SK-N-MC (cell line): Measurements from ENCODE around the gene SNAP47.

ENCODE experiments used
- DNase-seq: peaks from one replicate; pipeline ENCODE4 v3.0.0-alpha.2; 2011; ENCODE audit warnings: low read depth, low spot score
- H3K27ac ChIP-seq: fragments of 200-600 bp; sonication (generic); 2 replicates; pipeline ENCODE4 v1.5.1; 2016; ENCODE audit warnings: mixed run types
- H3K36me3 ChIP-seq: fragments of 200-600 bp; sonication (generic); 2 replicates; pipeline ENCODE4 v1.6.1; 2017; ENCODE audit warnings: antibody characterized with exemption, low read length, mixed read lengths; ENCODE audit not compliant: insufficient read depth
- H3K4me3 ChIP-seq: fragments of 200-600 bp; sonication (generic); 2 replicates; pipeline ENCODE4 v1.5.1; 2016
- H3K9ac ChIP-seq: fragments of 200-600 bp; sonication (generic); 2 replicates; pipeline ENCODE4 v1.8.0; 2017; ENCODE audit warnings: mixed run types, mixed read lengths; ENCODE audit not compliant: insufficient read length
- H3K9me3 ChIP-seq: fragments of 200-600 bp; sonication (generic); 2 replicates; pipeline ENCODE4 v1.6.1; 2017; ENCODE audit warnings: low read depth, mild to moderate bottlenecking, antibody characterized with exemption, low read length, moderate library complexity, mixed read lengths
- EZH2 ChIP-seq: fragments of 200-600 bp; sonication (generic); IDR thresholded peaks from one replicate; pipeline ENCODE4 v1.6.1; 2017; ENCODE audit warnings: antibody characterized with exemption
- FOXP2 ChIP-seq: optimal IDR thresholded peaks from 2 replicates; pipeline ENCODE3; 2011; ENCODE audit warnings: mild to moderate bottlenecking, moderate library complexity; ENCODE audit not compliant: insufficient read depth; ENCODE audit errors: extremely low read length, control extremely low read depth
- POLR2AphosphoS5 ChIP-seq: IDR thresholded peaks from 2 replicates; pipeline ENCODE4 v1.6.1; 2012; ENCODE audit warnings: mild to moderate bottlenecking, low read depth, low read length, borderline replicate concordance

The SNAP47 gene

DNA sequence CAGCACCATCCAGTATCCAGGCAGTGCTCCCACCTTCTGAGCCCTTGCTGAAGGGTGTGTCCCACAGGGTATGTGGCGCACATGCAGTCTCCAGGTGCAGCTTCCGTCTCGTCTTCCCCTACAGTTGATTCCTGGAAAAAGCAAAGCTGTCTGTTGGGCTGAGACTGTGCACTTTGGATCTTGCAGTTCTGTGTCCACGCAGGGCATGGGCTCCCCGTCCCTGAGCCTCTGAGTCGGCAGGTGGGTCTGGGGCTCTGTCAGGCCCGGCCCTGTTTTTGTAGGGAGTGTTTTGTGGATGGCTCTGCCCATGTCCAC is 32.8 kb downstream of the SNAP47 start:
- H3K4me3 ChIP-seq, result no peak overlapping the region
- H3K9ac ChIP-seq, result no peak overlapping the region
- peaks cover 13% of the 10 kb centered on the region; the same call in 1 of the 2 replicates for H3K36me3 ChIP-seq
- H3K9me3 ChIP-seq, result no peaks in the 10 kb centered on the region
- no peak for TF ChIP-seq POLR2AphosphoS5
- TF ChIP-seq FOXP2, result no peak
- TF ChIP-seq EZH2, result no peak
- H3K27ac ChIP-seq, result no peak overlapping the region
- DNase-seq, result no peak

DNA sequence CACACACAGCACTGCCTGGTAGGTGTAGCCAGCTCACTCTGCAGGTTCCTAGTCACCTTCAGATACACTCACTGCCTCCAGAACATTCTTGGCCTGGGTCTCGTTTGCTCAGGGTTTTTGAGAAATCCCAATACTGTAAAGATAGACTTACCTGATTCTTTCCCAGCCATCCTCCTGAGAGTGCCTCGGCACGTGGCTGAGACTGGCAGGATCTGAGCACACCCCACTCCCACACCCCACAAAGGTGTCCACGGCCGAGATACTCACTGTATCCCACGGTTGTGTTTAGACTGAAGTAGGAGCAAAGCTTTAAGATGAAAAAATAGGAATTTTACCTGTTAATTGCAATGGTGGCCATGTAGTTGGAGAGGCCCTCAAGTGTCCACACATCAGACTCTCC is 33.4 kb downstream of the SNAP47 start:
- TF ChIP-seq FOXP2, result no peak
- no peak for TF ChIP-seq POLR2AphosphoS5
- no peak for TF ChIP-seq EZH2
- Histone ChIP-seq H3K9me3 (no peaks in the 10 kb centered on the region), H3K9ac (no peak overlapping the region), H3K27ac (no peak overlapping the region), H3K4me3 (no peak overlapping the region), H3K36me3 (peaks cover 13% of the 10 kb centered on the region; the same call in 1 of the 2 replicates)
- no peak for DNase-seq

DNA sequence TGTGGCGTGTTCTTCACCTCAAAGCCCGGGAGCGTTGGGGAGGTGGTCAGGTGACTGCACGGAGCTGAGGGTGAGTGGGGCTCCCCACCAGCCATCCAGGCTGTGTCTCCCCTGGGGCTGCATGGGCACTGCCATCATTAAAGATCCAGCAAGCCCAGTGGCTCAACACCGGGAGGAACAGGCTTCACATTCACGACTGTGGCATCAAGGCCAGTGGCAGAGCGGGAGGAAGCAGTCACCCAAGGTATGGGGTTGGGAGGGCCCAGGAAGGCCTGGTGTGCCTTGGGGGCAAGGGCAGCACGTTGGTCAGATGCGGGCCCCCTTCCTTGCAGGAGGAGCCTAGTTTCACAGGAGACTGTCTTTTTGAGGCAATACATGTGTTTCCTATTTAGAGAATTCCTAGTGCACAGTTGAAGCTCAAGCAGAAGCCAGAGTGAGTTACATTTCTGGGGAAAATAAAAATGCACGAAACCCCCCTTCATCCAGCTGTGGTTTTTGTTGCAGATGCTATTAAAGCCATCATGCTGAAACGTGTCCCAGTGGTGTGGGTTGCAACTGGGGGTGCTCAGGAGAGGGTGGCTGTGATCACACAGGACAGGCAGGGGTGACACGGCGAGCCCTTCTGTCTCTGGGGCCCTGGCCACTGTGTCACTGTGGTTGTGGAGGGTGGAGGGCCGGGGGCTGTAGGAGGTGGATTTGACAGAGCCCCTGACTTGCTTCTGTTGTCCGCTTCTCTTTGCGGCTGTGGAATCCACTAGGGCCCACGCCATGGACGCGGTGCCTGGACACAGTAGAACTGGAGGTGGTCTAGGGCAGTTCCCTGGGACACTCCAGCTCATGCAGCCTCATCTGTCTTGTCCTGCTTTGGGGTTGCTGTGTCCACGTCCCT is 34.1 kb downstream of the SNAP47 start:
- Histone ChIP-seq H3K4me3 (no peak overlapping the region), H3K36me3 (peaks cover 13% of the 10 kb centered on the region; the same call in 1 of the 2 replicates), H3K9me3 (no peaks in the 10 kb centered on the region), H3K9ac (no peak overlapping the region), H3K27ac (no peak overlapping the region)
- TF ChIP-seq EZH2, result no peak
- TF ChIP-seq FOXP2, result no peak
- TF ChIP-seq POLR2AphosphoS5, result no peak
- DNase-seq, result no peak

DNA sequence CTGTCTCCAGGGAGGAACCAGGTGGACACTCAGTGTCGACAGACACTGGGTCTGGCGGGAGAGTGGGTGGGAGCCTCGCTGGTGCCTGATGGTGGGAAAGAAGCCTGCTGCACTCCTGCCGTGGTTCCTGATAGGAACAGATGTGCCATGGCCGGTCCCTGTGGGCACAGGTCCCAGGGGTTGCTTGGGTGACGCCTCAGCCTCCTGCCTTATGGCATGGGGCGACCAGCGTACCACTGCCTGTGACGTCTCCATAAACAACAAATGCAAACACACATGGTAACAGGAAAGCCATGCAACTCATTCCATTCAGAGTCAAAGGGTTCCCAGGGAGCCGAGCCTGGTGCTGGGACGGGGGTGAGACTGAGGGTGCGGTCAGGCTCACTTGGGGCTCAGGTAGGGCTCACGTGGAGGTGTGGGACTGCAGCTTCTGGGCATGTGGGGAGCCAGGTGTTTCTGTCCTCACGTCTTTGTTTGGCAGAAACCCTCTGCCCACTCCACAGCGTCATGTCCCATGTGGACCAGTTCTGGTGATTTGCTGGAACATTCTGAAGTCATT is 34.8 kb downstream of the SNAP47 start:
- TF ChIP-seq POLR2AphosphoS5, result no peak
- TF ChIP-seq EZH2, result no peak
- no peak for TF ChIP-seq FOXP2
- no peak overlapping the region for H3K4me3 ChIP-seq
- peaks cover 13% of the 10 kb centered on the region; the same call in 1 of the 2 replicates for H3K36me3 ChIP-seq
- no peak overlapping the region for H3K9ac ChIP-seq
- H3K27ac ChIP-seq, result no peak overlapping the region
- DNase-seq, result no peak
- H3K9me3 ChIP-seq, result no peaks in the 10 kb centered on the region

DNA sequence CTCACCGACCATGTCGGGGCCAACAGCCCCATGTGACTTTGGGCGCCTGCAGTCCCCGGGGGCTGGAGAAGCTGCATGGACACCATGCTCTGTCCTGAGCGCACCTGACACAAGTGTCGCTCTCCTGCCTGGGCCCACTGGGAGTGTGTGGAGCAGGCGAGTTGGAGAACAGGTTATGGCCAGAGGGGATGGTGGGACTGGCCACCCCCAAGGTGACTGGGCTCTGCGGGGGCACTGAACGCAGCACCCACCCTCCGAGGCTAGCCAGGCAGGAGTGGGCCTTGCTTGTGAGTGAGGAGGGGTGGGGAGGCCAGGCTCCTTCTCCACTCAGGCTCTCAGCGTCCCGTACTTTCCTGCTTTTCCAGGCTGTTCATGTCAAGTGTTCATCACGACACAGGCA is 35.6 kb downstream of the SNAP47 start:
- no peak for DNase-seq
- H3K27ac ChIP-seq, result no peak overlapping the region
- no peak overlapping the region for H3K4me3 ChIP-seq
- no peaks in the 10 kb centered on the region for H3K9me3 ChIP-seq
- peaks cover 13% of the 10 kb centered on the region; the same call in 1 of the 2 replicates for H3K36me3 ChIP-seq
- no peak overlapping the region for H3K9ac ChIP-seq
- TF ChIP-seq FOXP2 (no peak), EZH2 (no peak), POLR2AphosphoS5 (no peak)

DNA sequence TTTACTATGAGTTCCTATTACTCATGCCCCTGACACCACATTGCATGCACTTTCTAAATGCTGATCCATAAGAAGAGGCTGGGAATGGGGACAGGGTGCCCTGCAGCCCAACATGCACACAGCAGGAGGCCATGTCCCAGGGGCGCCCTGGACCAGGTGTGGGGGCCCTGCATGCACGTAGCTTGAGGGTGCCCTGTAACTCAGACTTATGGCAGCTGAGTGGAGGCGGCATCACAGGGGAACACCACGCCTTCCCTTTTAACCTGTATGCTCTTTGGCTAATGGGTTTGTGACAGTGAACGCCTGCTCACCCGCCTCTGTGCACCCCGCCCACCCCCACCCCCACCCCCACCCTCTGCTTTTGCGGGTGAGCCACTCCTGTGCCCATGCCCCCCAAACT is 36.1 kb downstream of the SNAP47 start:
- TF ChIP-seq FOXP2 (no peak), POLR2AphosphoS5 (no peak), EZH2 (no peak)
- no peak for DNase-seq
- peaks cover 13% of the 10 kb centered on the region; the same call in 1 of the 2 replicates for H3K36me3 ChIP-seq
- no peak overlapping the region for H3K4me3 ChIP-seq
- H3K9me3 ChIP-seq, result no peaks in the 10 kb centered on the region
- no peak overlapping the region for H3K27ac ChIP-seq
- H3K9ac ChIP-seq, result no peak overlapping the region

DNA sequence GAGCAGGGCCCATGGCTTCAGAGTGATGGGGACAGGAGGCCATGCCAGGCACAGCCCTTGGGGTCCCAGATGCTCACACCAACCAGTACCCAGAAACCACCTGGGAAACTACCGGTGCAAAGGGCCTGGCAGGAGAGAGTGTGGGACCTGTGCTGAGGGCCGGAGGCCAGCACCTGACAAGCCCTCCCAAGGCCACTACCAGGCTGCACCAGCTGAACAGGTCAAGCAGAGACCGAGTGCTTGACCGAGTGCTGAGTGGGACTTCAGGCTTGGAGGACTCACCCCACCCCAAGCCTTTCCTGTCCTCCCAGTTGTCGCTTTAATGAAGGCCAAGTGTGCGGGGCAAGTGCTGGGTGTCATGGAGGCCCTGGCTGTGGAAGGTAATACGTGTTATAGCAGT is 36.5 kb downstream of the SNAP47 start:
- Histone ChIP-seq H3K27ac (no peak overlapping the region), H3K9me3 (no peaks in the 10 kb centered on the region), H3K36me3 (peaks cover 13% of the 10 kb centered on the region; the same call in 1 of the 2 replicates), H3K9ac (no peak overlapping the region), H3K4me3 (no peak overlapping the region)
- no peak for TF ChIP-seq FOXP2
- TF ChIP-seq EZH2, result no peak
- TF ChIP-seq POLR2AphosphoS5, result no peak
- DNase-seq, result no peak

DNA sequence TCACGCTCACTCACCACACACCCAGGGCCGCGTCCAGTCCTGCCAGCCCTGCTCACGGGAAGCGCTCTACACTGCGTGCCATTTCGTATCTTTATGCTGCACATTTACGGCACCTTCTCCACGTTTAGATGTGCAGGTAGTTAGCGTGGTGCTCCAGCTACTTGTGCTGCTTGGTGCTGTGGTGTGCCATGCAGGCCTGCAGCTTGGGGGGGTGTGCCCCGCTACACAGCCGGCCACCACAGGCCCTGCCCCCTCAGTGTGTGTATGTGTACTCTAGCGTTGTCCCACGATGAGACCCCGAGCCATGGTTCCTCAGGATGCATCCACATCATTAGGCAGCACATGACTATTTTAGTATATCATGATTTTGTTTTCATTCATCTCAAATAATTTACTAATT is 38.3 kb downstream of the SNAP47 start:
- Histone ChIP-seq H3K36me3 (peaks cover 4% of the 10 kb centered on the region; the same call in 1 of the 2 replicates), H3K9ac (no peak overlapping the region), H3K27ac (no peak overlapping the region), H3K4me3 (no peak overlapping the region), H3K9me3 (no peaks in the 10 kb centered on the region)
- no peak for DNase-seq
- TF ChIP-seq FOXP2 (no peak), EZH2 (no peak), POLR2AphosphoS5 (no peak)
